NCI-H526 (cell line): ENCODE data around the gene MSRB1.

Experiments used
- DNase-seq, 2 experiments: peaks; one replicate each; lab custom pipeline; 2025; lab: John Stamatoyannopoulos, UW

The MSRB1 gene

DNA sequence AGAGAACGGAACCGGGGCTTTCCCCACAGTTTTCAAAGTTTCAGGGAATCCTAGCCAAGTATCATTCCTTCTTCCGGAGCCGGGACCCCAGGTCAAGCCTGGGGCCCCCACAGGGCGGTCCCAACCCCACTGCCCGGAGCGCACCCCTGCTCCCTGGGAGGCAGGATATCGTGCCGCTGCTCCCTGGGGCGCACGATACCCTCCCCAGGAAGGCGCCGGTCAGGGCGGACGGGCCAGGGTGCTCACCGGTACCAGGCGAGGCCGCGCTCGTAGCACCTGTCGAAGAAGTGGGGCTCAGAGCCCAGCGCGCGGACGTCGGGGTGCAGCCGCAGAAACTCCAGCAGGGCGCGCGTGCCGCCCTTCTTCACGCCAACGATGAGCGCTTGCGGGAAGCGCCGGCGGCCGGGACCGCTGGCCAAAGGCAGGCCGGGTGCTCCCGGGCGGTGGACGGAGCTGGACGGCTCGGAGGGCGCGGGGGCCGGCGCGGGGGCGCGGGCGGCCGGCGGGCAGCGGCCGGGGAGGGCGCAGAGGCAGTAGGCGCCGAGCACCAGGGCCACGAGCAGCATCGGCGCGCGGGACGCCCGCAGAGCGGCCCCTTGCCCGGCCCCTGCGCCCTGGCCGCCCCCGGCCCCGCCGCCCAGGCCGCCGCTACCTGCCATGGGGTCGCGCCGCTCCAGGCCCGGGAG is 25.2 kb downstream of the MSRB1 start:
- no peak for DNase-seq

- no peak for DNase-seq
Observed at GRCh38 chr16:1917056-1917664, 25.8 kb downstream of the MSRB1 start.

- DNase-seq: no peak
Observed at GRCh38 chr16:1916640-1916990, 26.4 kb downstream of the MSRB1 start.

- DNase-seq: no peak
Observed at GRCh38 chr16:1915732-1916639, 27.0 kb downstream of the MSRB1 start.

DNA sequence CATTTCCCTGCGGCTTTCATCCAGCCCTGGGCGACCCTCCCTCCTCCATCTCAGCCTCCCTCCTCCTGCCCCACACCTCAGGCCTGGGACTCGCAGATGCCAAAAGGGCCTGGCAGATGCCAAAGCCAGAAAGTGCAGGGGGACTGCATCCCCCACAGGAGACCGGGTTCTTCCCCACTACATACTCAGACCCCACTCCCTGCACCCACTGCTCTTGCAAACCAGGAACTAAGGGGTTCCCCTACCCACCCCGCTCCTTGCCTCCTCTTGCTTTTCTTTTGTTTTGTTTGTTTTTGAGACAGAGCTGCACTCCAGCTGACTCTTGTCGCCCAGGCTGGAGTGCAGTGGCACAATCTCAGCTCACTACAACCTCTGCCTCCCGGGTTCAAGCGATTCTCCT is 28.0 kb downstream of the MSRB1 start:
- no peak for DNase-seq

GRCh38 chr16:1914084-1914608 is 28.9 kb downstream of the MSRB1 start:
- no peak for DNase-seq

- peak in 1 of 2 experiments; percentile 63 for DNase-seq
Observed at GRCh38 chr16:1913327-1914083, 29.5 kb downstream of the MSRB1 start.

- DNase-seq: no peak
Observed at GRCh38 chr16:1912215-1912543, 30.8 kb downstream of the MSRB1 start.

DNA sequence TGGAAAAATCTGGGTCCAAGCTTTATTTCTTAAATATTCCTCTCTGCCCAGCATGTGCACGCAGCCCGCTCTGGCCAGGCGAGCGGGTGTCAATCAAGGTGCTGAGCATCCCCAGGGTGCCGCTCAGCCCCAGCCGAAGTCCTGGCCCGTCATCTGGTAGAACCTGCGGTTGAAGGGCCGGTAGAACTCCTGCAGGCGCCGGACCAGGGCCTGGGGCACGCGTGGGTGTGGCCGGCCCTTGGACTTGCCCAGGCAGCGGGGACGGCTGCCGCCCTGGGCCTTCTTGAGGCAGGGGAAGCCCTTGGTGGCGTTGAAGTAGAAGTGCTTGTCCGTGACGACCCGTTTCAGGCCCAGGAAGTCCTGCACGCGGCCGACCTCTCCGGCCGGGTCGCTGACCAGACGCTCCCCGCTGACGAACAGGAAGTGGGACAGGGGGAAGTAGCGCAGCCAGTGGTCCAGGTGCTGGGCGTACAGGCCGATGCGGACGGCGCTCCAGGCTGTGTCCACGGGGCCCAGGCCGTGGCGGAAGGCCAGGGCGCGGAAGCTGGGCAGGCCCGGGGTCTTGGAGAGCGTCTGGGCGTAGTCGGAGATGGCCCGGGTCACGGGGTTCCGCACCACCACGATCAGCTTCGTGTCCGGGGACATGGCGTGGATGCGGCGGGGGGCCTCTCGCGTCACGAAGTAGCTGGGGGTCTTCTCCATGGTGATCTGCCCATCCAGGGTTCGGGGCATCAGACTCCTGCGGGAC is 31.4 kb downstream of the MSRB1 start:
- no peak for DNase-seq

DNA sequence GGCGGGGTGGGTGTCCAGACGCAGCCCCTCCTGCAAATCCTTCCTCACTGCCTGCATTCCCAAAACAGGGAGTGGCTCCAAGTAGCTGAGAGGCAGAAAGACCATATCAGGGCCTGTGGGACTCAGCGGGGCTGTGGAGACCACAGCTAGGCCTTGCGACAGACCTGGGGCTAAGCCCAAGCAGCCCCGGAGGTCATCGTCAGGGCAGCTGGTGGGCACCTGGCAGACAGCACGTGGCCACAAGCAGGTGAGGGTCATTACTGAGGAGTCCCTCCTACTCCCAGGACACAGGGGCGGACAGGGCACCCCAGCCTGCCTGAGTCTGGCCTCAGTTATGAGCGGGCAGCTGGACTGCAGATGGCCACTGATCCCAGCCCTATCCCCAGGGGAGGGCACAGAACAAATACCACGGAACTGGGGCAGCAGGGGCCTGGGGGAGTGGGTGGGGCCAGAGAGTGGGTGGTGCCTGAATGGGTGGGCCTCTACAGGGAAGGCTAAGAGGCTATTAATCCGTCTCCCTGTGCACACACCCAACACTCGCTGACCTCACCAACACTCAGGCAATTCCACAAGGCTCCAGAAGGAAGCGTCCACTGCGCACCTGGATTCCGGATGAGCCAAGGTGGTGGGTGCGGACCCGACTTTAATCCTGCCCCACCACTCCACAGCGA is 33.3 kb downstream of the MSRB1 start:
- DNase-seq: no peak

GRCh38 chr16:1908983-1909382 is 34.0 kb downstream of the MSRB1 start:
- DNase-seq: no peak

DNA sequence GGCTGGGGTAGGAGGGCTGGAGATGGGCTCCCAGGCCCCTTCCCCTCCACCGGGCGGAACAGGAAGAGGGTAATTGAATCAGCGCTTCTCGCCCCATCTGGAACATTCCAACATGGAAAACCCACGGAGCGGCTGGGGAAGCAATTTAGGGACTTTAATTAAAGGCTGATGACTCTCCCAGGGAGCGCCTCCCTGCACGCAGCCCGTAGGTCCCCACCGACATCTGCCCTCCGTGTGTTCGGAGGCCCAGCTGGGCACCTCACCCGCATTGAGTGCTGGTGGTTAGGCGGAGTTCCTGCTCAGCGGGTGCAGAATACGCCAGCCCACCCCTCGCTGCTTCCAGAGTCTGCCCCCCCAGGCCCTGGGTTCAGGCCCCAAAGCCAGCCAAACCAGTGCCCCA is 34.8 kb downstream of the MSRB1 start:
- DNase-seq: no peak

GRCh38 chr16:1907226-1907860 is 35.7 kb downstream of the MSRB1 start:
- no peak for DNase-seq

DNA sequence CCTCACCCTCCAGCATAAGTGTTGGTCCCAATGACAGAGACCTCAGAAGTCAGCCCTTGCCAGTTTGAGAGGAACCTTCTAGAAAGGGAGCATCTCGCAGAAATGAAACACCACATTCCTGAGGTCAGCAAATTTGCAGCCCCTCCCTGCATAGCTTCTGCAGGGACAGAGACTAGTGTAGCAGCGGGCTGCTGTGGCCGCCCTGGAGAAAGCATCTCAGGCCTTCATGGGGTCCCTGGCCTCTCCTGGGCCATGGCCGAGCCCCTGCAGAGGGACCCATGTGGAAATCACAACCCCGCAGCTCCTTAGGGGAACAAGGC is 36.2 kb downstream of the MSRB1 start:
- no peak for DNase-seq

DNA sequence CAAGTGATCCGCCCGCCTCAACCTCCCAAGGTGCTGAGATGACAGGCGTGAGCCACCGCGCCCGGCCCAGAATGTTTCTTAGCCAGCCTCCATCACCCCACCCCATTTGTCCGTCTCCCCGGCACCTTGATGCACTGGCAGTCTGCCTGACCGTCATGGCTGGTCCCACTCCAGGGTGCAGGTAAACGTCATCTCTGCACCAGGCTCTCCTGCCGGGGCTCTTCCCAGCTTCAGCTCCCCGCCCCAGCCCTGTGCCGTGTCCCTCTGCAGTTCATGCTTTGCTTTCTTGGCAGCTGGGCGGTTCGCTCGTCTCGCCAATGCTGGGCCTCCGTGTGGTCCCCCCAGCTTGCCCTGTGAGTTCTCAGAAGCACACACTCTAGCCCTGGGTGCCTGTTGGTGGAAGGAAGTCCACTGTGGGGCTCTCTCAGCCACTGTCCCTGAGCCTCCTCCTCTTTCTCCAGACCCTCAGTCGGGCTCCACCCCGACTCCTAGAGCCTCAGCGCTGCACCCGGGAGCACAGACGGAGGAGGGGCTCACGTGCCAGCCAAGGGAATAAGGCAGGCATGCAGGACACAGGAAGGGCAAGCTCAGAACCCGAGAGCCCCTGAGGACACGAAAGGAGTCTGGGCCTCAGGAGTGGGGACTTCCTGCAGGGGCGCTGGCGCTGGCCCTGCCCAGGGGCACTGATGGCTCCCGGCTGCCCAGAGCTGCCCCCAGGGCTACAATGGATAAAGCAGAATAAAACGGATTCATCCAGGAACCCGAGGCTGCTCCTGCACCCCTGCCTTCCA is 36.7 kb downstream of the MSRB1 start:
- no peak for DNase-seq

DNA sequence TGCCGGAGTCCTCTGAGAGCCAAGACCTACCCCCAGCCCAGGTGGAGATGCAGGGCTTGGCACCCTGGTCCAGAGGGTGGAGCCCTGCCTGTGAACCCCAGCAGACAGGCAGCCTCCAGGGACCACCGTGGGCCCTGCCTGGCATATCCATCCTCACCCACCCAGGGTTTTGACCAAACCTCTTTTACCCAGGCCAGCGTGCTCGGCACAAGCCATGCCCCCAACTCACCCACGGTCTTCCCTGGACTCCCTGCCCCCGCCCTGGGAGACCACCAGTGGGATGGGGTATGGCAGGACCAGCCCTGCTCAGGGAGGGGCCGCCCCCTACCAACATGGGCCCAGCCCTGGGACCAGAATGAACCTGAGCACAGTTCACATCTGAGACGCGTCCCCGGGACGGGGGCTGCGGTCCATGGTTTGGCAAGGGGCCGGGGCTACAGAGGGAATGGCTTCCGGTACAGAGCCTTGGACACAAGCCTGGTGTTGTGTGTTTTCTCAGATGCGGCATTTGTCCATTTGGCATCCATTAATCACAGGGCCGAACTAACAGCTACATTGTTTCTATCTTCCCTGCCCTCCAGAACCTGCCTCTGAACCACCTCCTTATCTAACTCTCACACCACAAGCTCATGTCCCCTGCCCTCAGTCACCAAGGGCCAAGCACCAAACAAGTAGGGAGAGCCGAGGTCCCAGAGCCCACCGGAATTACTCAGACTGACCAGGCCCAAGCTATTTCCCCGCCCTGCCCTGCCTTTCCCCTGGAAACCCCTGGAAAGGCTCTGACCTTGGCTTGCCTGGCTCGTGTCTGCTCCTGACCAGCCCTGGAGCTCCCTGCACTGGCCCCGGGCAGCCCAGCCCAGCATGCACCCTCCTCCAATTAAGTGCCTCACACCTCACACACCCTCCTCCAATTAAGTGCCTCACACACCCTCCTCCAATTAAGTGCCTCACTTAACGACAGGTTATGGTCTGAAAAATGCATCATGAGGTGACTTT is 38.9 kb downstream of the MSRB1 start:
- DNase-seq: no peak

GRCh38 chr16:1903220-1903574 is 39.8 kb downstream of the MSRB1 start:
- DNase-seq: no peak

- no peak for DNase-seq
Observed at GRCh38 chr16:1902547-1903219, 40.3 kb downstream of the MSRB1 start.
